ENCODE data around the gene BTG4.

Gene BTG4

DNA sequence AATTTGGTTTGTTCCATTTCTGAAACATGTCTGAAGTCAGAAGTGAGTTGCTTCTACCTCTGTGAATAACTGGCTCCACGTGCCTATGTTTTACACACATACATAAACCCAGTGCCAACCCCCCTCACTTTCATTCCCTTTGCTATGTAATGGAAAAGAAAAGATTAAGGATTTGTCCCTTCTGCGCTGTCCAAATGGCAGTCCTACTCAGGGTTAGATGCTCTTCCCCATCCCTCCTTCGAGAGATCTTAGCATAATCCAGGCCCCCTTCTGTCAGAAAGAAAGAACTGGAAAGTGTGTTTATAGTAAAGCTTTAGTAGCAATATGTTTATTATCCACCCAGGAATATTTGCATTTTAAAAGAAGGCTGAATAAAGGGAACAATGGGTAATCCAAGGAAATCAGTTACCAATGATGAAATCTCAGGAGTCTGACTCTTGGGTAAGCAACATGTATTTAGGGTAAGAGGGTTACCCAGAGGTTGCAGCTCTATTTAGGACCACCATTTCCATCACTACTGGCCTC, 25.2 kb upstream of the BTG4 start:
- no peak for DNase-seq (ENCODE audit: low spot score)

DNA sequence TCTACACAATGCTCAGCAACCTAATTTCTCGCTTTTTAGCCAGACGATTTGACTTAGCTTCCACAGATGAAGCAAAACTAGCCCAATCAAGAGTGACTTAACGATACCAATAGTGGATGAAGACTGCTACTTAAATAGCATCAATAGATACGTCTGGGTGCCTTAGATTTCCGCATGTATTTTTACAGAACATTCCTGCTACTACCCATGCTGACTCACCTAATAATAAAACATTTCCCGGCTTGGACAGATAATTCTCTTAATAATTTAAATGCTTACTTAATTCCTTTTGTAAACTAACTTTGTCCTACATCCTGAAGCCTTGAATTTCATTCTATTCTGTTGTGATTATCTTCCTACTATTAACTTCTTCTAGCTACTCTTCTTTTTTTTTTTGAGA, 23.1 kb upstream of the BTG4 start:
- no peak for DNase-seq (ENCODE audit: low spot score)

DNA sequence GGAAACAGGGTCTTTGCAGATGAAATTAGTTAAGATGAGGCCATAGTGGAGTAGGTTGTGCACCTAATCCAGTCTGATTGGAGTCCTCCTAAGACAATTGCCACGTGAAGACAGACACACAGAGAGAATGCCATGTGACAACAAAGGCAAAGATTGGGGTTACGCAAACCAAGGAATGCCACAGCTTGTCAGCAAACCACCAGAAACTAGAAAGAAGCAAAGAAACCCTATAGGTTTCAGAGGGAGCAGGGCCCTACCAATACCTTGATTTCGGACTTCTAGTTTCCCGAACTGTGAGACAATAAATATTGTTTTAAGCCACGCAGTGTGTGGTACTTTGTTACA, 20.2 kb upstream of the BTG4 start:
- DNase-seq (ENCODE audit: low spot score) = no peak

DNA sequence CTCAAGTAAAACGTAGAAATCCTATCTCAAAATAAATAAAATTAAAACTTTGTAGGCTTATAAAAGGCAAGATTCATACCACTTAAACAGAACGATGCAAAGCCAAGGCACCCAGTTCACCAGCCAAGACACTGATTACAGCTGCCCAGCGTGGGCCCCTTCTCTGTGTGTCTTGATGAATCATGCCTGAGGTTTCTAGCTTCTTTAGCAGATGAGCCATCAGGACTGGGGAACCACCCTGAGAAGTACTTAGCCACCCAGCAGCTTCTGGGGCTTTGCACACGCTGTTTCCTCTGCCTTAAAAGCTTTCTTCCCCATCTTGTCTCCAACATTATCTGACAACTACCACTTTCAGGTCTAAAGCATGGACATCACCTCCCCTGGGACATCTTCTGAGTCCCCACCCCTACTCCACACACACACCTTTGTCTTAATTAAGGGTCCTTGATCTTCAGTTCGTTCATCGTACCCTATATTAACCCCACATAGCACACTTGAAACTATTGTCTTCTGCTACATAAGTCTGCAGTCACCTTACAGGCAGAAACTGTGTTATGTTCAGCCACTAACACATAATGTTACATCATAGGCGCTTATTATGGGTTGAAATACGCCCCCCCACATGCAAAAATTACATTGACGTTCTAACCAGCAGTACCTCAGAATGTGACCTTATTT, 19.6 kb upstream of the BTG4 start:
- no peak for DNase-seq (ENCODE audit: low spot score)

DNA sequence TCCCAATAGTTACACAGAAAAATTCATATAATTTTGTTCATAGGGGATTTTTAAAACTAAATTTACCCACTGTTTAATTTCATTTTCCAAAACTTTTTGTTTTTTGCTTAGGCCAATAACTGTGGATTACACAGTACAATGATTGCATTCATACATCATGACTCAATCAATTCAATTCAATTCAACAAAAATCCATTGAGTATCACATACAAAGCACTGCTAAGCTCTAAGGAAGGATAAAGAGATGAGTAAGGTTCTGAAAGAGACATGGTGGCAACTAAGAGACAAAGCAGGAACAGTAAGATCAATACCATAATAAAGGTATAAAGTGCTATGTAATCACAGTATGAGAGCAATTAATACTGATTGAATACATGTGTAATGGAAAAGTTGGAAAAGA, 18.9 kb upstream of the BTG4 start:
- no peak for DNase-seq (ENCODE audit: low spot score)

DNA sequence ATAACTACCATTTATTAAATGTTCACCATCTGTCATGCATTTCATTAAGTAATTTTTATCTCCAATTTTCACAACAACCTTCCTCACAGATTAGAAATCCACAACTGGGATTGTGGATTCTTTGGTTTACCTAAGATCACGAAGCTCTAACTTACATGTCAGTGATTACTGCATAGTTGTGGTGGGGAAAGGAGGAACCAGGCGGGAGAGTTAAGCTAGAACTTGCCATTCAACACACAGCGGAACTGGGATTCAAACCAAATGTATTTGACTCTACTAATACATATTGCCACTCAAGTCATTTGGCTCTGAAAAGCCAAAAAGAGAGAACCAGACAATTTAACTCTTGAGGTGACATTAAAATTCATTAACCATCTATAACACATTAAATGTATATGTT, 17.9 kb upstream of the BTG4 start:
- no peak for DNase-seq (ENCODE audit: low spot score)

DNA sequence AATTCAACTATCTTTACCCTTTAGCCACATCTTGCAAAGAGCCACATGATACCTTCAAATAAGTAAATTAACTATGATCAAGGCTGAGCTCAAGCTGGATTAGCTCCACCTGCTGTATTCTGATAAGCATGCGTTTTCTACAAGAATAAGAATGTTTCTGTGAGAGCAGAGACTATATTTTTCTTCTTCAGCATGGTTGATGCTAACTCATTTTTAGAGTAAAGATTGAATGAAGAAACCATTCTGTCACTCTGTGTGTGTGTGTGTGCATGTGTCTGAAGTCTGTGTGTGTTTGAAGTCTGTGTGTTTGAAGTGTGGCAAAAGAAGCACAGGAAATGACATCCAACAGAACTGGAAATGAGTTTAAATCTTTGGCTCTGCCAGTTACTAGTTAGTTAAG, 16.4 kb upstream of the BTG4 start:
- no peak for DNase-seq (ENCODE audit: low spot score)

DNA sequence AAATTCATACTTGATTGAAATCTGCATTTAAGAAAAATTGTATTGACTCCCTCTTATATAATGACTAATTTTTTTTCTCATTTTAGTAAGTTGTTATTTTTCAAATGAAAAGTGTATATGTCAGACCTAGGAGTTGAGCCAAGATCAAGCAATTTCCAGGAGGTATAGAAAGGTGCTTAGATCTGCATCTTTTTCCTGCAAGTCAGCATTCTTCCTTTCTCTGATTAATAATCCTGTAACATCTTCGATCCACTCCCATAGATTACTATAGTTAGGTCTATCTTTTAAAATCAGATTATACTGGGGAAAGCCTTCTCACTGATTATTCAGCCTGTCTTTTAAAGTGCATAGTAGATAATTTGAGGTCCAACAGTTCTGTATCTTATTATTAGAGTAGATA, 15.1 kb upstream of the BTG4 start:
- DNase-seq (ENCODE audit: low spot score) = no peak

DNA sequence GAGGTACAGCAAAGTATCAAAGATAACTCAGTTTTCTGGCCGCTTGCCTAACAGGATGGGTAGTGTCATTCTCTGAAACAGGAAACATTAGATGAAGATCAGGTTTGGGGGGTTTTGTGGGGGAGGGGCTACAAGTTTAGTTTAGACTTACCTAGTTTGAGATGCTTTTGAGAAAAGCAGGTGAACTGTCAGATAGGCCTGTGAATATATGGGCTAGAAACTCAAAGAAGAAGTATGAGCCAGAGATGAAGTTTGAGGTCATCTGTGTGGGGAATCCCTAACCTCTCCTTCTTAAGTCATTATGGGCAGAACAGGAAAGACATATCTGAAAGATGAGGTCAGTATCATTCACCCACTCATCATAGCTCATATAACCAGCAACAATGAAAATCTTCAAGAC, 14.3 kb upstream of the BTG4 start:
- no peak for DNase-seq (ENCODE audit: low spot score)

DNA sequence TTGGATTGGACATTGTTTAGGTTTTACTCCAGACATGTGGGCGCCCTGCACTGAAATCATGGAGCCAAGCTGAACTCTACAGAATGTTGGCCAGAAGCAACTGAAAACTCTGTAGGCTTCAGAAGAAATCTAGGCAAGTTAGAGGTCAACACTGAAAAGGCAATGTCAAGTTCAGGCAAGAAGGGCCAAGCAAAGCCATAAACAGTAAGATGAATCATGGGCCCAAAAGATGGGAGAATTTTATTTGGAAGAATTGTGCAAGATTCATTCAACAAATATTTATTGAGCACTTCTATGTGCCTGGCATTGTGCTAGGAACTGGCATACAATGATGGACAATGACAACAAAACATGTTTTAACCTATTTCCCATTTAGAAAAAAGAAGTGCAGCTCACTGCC, 13.3 kb upstream of the BTG4 start:
- DNase-seq (ENCODE audit: low spot score) = no peak

DNA sequence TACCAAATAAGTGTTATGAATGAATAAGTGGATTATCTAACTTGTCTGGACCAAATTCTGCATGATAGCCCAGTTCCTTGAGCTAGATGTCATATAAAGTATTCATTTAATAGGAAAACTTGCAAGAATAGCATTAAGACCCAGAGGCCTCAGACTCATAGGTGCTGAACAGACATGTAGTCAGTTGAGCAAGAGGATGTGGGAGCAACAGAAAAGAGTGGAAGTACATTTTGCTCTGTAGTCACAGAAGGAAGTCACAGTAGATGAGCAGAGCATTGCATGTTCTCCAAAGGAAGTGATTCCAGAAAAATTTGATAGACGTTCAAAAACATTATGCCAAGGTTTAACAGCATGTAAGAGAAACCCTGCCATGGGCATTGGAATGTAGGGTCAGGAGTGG, 11.9 kb upstream of the BTG4 start:
- DNase-seq (ENCODE audit: low spot score) = no peak

DNA sequence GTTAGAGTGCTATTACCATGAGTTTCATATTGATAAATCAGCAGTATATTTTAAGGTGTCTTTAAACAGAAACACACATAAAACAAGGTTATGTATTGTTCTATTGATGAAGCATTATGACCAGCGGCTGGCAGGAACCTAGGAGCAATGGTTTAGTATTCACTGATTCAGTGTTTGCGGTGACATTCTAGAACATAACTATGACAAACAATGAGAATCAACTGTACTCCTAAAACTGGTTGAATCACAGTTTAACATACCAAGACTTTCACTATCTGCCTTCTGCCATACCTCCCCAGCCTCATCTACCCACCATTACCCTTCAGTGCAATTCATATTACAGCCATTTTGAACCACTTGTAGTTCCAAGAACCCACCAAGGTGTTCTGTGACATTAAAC, 11.2 kb upstream of the BTG4 start:
- no peak for DNase-seq (ENCODE audit: low spot score)

DNA sequence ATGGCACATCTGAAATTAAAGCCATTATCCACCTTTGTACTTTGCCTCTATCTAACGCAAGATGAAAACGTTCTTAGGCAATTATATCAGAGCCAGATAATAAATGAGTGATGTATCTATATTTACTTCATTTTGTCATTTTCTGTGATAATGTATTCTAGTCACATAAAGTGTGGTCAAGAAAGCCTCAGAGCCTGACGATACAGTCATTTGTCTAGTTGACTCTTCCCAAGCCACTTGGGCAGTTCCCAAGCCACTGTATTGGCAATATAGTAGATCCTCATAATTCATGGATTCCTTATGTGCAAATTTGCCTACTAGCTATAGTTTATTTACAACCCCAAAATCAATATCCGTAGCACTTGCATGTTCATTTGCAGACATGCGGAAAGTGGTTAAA, 10.2 kb upstream of the BTG4 start:
- DNase-seq (ENCODE audit: low spot score) = no peak

DNA sequence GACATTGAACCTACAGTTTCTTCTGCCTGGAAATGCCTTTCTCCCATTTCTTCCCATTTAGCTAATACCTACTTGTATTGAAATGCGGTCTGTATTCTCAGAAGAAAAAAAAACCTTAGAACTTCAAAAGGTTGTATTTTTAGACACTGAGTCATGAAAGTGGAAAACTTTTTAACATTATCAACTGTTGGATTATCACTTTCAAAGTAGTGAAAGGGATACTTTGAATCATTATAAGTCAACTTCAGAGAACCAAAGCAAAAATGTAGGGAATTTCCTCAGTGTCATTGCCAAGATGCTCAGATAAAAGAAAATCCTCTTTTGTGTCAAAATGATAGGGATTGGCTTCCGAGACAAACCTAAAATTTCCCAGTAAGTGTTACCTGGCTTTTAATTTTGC, 8.9 kb upstream of the BTG4 start:
- DNase-seq (ENCODE audit: low spot score) = no peak

DNA sequence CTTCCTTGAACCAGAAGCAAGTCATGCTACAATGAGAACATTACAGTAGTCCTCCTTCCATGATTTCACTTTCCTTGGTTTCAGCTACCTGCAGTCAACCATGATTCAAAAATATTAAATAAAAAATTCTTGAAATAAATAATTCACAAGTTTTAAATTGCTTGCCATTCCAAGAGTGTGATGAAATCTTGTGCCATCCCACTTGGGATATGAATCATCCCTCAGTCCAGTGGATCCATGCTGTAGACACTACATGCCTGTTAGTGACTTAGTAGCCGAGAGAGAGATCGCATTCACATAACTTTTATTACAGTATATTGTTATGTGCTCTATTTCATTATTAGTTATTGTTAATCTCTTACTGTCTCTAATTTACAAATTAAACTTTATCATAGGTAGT, 8.4 kb upstream of the BTG4 start:
- DNase-seq (ENCODE audit: low spot score) = no peak

DNA sequence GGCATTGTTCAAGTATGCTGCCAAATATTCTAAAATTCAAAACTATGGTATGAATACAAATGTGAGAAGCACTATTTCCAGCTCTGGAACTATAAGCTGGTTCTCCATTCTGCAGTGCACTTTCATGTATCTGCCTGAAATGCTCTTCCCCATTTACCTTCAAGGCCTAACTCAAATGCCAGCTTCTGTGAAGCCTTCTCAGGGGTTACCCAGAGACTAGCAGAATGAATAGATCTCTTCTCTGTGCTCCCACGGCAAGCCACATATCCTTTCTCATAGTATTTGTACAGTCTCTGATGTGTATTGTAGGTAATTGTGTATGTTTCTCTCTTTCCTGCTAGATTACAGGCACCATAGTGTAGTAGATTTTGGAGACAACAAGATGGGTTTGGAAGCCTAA, 6.5 kb upstream of the BTG4 start:
- no peak for DNase-seq (ENCODE audit: low spot score)

DNA sequence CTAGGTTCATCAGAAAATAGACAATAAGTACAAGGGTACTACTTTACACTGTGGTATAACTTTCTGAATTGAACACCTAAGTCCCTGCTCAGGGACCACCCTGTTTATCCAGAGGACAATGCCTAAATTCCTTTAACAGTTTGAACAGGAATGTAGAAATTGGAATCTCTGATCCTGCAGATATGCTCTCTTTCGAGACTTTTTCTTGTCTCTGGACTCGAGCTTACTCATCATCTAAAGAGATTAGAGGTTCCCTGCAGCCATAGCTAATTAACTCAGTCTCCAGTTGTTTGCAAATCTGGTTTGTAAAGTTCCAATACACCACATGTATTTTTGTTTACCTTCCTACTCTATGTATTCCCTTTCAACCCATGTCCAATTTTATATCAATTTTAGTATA, 3.4 kb upstream of the BTG4 start:
- no peak for DNase-seq (ENCODE audit: low spot score)

DNA sequence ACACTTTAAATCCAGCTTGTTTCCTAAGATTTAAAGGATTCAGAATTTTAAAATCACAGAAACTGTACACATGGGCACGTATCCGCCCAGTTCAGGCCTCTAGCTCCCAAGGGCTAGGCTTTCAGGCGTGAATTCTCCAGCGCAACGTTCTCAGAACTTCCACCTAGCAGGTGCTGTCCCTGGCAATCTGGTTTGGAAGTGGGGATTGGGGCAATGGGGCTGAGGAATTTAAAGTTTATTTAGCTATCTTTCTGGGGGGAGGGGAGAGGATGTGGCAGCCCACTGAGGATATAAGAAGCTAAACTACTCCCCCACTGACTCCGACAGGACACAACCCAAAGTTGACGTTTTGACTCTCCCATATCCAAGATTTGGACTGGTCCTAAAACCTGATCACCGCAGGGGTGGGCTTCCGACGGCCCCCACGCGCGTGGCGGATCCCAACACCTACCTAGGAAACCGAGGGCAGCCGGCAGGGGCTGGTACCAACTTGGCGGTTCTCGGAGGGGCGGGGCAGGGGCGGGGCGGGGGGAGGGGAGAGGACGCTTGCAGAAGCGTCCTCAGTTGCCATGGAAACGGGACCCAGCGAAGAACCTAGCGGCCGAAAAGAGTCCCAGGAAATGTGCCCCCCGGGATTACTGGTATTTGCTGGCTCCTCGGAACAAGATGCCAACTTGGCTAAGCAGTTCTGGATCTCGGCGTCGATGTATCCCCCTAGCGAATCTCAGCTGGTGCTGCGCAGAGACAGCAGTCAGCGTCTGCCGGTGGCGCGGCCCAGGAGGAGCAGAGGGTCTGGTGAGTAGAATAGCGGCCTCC, 2.2 kb upstream of the BTG4 start, which contains the start of gene HOATZ:
Gene HOATZ, plus strand, starts transcription at position 563 of the 816 bp plus-strand sequence. Its CDS starts 7 bp downstream, at position 570.
- no peak for DNase-seq (ENCODE audit: low spot score)

DNA sequence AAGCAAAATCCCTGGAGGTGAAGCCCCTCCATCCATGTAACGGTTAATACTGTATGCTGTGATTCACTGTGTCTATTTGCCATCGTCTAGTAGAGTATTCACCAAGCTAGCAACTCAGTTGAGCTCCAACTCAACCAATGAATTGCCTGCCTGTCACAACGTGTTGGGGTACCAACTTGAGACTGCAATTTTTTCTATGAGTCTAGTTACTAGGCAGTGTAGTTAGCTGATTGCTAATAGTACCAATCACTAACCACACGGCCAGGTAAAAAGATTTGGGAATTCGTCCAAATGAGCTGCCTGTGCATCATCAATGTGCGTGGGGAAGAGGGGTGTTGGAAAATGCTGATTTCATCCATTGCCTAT, 1.0 kb upstream of the BTG4 start:
- no peak for DNase-seq (ENCODE audit: low spot score)

DNA sequence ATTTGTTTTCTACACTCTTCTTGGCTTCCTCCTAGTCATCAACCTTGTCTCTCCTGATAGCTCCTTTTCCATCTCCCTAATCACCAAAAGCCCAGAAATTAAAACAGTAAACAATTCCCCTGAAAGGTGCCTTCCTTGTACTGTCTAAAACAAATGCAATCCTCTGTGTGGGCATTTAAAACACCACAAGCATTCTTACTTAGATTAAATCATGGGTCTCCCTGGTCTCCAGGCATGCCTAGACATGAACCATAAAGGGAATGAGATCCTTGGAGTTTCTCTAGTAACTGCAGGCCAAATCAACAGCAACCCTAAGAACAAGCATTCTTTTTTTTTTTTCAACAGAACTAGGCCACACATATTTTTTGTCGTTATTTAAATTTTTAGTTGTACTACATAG, 1.9 kb downstream of the BTG4 start:
- no peak for DNase-seq (ENCODE audit: low spot score)

DNA sequence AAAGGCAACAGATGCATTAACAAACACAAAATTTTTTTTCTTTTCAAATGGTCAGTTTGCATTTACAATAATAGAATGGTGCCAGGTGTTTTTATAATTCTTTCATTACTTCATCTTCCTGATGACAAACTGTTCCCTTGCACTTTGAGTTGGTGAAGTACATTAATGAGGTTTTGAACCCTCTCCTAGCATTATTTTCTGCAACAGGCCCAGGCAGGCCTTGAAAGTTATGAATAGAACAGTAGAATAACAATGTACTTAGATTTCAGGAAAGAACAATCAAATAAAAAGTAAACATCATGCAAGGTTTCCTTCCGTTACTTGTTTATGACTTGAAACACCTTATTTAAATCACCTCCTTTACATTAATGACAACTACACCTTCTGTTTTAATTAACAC, 9.6 kb downstream of the BTG4 start:
- DNase-seq (ENCODE audit: low spot score) = no peak

DNA sequence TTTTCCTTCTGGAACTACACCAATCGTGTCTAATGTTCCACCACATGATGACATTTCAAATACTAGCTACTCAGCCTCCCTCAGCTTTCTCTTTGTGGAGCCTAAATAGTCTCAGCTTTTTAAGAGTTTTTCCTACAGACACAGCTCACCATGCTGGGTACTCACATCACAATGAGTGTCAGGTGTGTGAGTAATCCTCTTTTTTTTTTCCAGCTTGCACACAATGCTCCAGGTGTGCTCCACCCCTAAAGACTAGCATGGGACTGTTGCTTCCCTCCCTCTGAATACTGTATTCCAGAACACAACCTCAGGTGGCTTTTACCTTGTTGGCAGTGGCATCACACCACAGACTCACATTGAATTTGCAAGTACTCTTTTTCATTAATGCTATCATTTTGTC, 11.7 kb downstream of the BTG4 start:
- DNase-seq (ENCODE audit: low spot score) = no peak

DNA sequence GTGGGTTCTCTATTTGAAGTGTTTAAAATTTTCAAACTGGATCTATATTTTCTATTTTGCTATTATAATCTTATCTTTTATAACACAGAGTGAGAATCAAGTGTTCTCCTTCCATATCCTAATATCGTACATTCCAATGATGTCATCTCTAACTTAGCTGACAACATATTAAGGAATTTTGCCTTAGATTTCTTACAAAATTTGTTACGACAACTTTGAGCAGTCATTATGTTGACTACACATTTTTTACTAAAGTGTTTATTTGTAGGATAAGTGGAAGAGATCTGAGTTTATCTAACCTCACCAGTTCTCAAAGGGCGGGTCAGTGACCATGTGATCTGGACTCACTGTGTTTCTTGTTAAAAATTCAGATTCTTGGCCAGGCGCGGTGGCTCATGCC, 12.7 kb downstream of the BTG4 start:
- no peak for DNase-seq (ENCODE audit: low spot score)

DNA sequence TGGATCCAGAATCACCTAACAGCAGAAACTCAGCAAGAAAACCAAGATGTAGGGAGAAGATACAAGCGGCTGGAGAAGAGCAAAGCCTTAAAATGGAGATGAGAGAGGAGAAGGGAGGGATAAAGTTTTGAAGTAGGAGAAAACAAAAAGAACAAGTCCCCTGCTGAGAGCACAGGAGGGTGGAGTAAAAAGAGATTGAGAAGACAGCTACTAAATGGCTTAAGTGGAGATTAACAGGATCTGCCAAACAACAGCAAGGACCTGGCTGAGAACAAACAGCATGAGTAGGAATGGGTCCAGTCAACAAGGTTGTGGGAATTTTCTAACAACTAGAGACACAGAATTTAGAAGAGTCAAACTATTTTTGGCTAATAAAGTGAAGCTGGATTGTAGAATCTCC, 18.1 kb downstream of the BTG4 start:
- no peak for DNase-seq (ENCODE audit: low spot score)

All from HuH-7 (cell line).